ENCODE results near the gene CCBE1. TPM values are rescaled to one million over a fixed set of nuclear protein-coding genes. Genes with fewer than 3 reads are reported as not detected.
"Not testable (repeated sequence)": the region's sequence is repeated elsewhere in the genome, so short reads cannot be mapped to it uniquely, and the experiment has no call there.

CCBE1 gene
- total RNA-seq, 1 experiment from 2014 or later: 7.2 TPM

DNA sequence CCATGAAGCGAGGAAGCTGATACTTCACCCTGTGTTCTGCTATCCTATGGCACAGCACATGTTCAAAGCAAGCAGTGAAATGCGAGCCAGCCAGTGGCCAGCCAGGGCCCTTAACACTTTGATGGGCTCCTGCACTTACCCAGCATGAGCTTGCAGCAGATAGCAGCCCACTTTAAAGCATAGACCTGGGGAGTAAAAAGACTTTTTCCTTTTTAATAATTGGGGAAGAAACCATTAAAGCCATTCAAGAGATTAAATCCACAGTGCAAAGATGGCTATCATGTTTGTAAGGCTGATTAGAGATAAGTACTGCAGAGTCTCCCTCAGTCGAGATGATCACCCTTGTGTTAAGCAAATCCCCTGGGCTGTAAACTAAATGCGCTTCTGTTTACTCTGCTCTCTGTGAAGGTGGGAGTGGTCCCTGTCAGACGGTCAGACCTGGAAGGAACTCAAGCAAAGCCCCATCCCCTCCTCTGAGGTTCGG lies 15.7 kb downstream of the CCBE1 start:
- no peak for DNase-seq (ENCODE audit: low read depth)

DNA sequence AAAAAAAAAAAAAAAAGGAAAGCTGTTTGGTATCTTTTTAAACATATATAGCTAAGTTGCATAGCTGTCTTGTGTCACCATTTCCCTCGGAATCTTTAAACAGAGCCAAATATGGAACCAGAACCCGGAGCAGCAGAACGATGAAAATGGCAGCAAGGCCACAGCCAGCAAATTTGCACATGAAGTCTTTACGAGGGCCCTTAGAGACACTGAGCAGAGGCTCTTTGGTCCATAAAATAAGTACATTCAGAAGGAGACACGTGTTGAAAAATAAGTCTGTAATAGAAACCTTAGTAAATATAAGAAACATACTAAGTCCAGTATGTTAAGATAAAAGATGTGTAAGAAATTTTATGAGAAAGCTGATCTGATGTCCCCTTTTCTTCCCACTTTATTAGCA lies 16.2 kb downstream of the CCBE1 start:
- no peak for DNase-seq (ENCODE audit: low read depth)

DNA sequence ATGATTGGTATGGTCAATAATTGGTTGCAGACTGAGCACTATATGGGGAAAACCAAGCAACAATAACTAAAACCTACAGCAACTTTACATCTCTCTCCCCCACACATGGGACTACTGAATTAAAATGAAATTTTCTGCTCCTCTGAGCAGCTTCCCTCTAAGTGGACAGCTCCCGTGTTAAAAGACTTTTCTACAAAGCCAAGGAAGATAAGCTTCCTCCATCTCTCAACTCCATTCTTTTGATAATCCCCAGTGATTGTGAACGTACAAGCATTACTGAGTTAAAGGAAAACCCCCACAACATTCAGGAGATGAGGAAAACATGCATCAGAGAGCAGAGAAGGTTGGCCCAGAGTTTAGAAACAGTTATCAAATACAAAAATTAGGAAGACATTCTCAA lies 21.9 kb downstream of the CCBE1 start:
- DNase-seq (ENCODE audit: low read depth): no peak

DNA sequence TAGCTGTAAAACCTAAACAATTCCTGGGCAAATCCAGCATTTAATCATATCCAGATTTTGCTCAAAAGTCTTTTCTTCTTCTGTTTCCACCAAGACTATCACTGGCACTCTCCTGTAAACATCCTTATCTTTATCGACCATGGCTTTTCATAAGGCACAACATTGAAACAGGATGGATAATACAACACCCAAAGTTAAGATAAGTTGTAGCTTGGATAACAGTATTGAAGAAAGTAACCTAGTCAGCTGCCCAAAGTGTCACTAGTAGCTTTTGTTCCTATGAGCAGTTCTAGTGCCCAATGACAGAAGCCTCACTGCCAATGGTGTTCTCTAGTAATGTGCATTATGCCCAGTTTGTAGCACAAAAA lies 22.3 kb downstream of the CCBE1 start:
- DNase-seq (ENCODE audit: low read depth): no peak

DNA sequence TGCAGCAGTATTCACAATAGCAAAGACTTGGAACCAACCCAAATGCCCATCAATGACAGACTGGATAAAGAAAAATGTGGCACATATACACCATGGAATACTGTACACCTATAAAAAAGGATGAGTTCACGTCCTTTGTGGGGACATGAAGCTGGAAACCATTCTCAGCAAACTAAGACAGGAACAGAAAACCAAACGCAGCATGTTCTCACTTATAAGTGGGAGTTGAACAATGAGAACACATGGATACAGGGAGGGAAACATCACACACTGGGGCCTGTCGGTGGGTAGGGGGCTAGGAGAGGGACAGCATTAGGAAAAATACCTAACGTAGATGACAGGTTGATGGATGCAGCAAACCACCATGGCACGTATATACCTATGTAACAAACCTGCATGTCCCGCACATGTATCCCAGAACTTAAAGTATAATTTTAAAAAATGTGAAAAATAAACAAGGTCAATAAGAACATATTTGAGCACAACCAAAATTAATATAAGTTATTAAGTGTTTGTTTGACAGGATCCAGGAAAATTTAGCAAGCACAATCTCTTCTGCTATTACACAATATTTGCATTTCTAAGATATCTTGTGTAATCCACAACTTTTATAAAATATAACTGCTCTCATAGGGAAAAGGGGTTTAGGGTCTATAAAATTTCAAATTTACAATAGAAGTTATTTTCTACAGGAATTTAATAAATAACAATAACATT lies 22.9 kb downstream of the CCBE1 start:
- no peak for DNase-seq (ENCODE audit: low read depth)

DNA sequence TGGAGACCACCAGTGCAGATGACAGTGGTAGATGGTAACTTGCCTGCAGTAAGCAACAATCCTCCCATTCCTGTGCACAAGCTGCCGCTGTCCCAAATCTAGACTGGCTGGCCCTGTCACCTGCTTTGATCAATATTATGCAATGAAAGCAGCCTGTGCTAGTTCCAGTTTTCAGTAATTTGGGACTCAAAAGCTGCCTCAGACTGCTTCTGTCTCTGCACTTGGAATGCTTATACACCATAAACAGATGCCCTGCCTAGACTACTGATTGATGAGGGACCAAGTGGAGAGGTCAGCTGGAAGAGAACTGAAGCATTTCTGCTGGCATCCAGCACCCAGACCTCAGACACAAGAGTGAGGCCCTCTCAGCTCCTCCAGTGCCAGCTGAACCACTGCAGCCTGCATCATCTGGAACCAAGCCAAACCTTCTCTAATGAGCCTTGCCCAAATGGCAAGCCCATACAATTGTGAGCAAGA lies 24.9 kb downstream of the CCBE1 start:
- DNase-seq (ENCODE audit: low read depth): peak; percentile 78

DNA sequence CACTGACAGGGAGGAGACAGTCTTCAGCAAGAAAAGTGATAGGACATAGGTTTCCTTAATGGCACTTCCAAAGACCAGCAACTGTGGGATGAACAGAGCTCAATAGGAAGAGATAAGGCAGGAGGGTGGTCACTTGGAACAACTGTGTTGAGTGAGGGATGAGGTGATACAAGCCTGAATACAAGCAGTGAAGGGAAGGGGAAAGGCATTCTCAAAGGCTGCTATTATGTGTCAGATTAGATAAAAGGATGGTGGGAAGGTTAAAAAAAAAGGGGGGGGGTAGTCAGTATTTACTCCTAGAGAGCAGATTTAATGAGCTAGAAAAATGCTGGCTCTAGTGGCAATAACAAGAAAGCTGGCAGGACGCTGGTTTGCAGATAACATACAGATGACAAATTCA lies 25.7 kb downstream of the CCBE1 start:
- no peak for DNase-seq (ENCODE audit: low read depth)

DNA sequence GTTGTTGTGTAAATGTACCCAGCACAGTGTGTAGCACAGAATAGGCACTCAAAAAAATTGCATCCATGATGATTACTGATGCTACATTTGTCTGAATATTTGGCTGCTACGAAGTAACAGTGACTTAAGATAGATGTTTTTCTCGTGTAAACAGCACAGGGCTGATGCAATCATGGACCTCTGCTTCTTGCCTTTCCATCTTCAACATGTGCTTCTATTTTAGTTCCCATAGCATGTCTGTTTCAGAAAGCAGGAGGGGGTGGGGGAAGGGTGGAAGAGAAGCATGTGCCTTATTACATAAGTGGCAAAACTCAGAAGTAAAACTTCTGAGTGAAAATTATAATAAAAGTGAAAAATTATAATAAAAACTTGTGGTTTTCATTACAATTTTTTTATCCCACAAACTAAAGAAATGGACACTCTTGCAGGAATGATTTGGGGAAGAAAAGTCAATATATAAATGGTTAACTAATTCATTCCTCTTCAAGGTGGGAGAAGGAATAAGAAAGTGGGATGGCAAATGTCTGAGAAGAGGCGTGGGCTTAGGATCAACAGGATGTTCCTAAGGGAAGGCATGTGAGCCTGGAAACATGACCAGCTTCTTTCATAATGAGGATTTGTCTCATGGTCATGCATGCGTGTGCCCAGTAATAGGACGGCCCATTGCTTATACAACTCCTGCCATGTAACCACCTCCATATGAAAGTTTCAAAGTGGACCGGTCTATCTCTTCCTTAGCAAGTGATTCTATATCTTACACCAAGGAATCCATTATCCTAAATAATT lies 27.2 kb downstream of the CCBE1 start:
- no peak for DNase-seq (ENCODE audit: low read depth)

DNA sequence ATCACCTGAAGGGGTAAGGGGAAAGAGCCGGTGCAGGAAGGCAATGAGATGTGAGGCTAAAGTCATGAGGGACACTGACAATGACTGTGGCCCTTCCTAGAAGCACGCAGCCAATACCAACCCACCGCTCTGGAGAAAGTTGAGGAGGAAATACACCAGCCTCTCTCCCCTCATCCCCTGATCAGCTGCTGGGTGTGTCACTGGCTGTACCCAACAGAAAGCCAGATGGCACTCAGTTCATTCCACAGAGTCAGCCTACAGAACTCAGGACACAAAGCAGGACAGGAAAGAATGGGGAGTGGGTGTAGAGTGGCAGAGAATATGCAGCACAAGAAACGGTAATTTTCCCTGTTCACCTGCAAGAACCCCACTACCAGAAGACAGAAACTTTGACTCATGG lies 29.7 kb downstream of the CCBE1 start:
- no peak for DNase-seq (ENCODE audit: low read depth)

DNA sequence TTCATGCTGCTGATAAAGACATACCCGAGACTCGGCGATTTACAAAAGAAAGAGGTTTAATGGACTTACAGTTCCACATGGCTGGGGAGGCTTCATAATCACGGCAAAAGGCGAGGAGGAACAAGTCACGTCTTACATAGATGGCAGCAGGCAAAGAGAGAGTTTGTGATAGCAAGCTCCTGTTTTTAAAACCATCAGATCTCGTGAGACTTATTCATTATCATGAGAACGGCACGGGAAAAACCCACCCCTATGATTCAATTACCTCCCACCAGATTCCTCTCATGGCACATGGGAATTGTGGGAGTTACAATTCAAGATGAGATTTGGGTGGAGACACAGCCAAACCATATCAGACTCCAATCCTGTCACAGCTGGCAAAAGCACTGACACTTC lies 31.2 kb downstream of the CCBE1 start:
- not testable (repeated sequence) for DNase-seq (ENCODE audit: low read depth)

DNA sequence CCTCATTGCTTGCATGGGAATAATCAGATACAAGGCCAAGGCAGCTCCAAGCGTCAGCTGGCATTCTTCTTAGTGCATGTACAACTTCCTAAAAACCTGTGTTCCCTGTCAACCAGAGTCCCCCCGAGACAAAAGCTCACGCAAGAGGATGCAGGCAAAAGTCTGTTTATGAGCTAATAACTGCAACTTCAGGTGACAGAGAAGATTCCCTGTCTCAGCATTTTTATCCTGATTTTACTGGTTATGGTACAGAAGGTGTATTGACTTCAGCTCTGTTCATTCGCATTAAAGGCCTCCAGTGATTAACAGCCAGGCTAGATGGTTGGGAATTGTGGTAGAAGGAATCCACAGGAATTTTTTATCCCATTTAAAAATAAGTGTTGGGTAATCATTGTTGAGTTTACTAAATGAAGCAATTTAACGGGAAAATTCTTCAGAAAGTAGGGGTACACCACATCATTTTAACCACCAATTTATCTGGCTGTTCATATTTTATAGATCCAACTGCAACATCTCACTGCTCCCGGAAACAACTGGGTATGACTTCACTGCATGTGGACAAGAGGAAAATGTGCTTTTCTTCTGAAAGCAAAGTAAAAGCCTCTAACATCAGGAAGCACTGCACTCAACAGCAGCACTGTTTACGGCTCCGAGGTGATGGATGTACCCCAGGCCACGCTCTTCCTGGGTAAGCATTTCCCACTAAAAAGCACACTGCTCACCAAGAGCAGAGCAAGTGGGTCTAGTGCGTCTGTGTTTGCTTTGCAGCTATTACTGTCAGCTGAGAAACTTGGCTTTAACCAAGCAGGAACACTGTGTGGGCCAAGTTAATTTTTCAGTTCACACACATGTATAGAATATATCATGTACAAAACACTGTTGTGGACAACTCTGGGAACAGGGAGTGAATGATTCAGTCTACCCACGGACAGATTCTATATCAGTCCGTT lies 31.9 kb downstream of the CCBE1 start:
- peak; percentile 52 for DNase-seq (ENCODE audit: low read depth)

DNA sequence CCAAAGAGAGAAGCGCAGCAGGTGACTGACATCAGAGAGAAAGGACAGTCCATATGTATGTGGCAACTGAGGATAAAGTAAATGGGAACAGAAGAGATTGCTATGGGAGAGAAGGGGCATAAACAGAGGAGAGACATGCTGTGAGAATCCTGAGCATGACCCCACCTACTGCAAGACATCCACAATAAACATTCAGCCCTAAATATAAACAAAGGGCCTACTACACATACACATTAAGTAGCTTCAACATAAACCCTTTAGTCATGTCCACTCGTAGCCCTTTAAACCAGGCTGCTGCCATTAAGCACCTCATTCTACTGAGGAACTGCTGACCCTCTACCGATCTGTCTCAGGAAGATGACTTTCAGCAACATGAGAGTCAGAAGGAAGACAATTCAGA lies 32.9 kb downstream of the CCBE1 start:
- DNase-seq (ENCODE audit: low read depth): no peak

DNA sequence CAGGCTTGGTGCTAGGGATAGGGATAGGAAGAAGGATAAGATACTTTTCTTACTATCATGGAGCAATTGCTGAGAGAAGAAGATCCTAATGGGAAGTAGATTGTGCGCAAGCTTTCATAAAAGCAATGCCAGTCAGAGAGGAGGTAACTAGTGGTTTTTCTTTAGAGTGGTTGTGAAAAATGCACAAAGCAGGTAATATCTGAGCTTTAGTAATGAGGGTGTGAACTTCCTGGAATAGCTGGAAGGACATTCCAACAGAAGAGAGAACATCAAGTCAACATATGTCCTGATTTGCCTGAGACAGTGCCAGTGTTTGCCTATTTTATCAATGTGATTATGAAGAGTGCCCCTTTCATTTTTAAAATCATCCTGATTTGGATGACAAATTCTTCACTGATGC lies 34.1 kb downstream of the CCBE1 start:
- DNase-seq (ENCODE audit: low read depth): no peak

DNA sequence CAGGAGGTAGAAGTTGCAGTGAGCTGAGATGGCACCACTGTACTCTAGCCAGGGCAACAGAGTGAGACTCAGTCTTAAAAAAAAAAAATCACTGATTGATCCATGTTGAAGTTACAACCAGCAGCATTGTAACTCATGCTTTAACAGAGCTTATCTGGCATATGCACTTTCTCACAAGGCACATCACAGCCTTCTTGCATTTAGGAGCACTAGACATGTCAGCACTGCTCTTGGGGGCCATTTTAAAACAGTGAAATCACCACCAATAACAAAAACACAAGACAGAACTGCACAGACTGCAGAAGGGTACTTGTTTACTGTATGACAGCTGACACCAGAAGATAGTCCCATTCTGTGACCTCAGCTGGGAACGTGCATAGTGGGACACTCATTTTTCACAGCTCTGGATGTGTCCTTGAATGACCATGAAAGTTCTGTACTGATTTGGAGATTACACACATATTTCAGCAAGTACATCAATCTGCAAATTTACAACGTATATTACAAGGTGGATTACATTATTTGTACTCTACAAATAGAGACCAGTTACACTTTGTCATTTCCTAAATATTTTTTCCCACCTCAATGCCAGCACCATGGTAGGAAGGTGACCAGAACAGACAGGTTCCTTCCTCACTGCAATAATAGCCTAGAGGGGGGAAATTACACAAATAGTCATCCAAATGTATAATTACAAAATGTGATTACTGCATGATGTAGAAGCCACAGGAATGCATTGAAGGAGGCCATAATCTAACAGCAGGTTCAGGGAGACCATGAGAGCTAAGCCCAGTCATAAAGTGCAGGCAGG lies 35.1 kb downstream of the CCBE1 start:
- peak; percentile 91 for DNase-seq (ENCODE audit: low read depth)

DNA sequence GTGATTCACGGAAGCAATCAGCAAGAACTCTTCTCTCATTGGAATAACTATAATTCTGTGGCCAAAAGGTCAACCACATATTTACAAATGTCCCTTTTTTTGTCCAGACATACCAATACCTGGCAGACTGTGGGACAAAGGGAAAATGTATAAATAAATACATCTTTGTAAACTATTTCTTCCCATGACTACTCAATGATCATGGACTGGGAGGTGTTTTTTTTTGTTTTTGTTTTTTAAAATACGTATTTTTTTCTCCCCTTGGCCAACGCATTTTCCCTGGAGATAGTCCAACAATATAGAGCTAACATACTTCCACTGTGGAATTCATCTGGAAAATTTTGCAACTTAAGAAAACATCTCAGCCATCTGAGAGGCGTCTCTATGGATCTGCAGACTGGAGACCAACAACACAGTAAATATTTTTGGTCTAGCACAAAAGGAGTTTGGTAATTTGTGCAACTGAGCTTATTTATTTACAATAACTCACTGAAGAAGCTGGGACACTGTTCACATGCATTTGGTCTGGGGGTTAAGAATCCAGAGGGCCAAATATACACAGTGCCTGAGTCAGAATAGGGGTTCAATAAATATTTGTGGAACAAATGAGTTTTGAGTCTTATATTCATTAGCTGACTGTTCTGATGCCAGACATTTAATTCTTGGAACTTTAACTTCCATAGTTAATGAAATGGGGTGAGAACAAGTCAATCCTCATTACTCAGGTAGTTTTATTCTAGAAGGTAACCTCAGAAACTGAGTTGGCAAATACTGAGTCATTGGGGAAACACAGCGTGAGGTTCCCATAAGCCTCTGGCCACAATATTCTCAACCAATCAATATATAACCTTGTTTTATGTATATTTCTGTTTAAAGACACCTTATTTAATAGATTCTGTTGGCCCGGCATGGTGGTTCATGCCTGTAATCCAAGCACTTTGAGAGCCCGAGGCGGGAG lies 36.2 kb downstream of the CCBE1 start:
- DNase-seq (ENCODE audit: low read depth): peak; percentile 55

DNA sequence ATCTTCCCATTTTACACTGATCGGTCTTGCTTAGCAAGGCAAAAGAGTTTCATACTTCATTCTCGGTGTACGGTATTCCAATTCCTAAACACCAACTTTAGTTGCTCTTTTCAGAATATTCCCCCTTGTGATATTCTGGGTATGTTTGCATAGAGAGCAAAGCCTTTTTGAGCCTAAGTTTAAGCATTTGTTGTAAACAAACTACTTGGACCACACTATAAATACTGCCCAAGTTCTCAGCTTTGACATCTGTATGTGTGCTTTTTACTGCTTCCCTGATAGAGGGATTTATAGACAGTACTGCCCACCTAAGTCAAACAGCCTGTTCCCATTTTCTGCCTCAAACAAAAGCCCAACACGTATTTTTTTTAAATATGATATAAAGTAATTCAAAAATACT lies 36.9 kb downstream of the CCBE1 start:
- no peak for DNase-seq (ENCODE audit: low read depth)

DNA sequence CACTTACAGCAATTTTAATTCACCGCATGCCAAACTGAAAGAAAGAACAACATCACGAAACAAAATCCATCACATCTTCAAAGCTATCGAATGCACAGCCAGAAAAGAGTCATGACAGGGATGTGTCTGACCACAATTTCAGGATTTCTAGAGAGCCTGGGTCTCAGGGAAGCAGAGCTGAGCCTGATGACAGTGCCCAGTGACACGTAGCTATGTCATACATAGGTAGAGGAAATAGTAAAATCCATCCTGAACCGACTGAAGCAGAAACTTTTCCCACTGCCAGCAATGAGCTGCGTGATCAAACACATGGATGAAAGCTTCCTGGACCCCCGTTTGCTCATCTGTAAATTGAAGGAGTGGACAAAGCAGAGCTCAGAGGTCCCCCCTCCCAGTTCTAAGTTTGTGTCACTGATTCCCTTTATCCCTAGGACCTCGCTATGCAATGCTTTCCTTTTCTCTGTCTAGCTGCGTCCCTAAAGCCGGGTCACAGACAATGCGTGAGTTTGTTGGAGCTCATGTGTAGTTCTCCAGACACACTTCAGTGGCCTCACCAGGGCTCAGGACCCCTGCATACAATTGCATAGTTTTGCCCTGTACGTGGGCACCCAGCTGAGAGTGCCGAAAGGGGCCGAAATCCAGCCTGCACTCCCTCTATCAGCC lies 37.6 kb downstream of the CCBE1 start:
- DNase-seq (ENCODE audit: low read depth): peak; percentile 59

DNA sequence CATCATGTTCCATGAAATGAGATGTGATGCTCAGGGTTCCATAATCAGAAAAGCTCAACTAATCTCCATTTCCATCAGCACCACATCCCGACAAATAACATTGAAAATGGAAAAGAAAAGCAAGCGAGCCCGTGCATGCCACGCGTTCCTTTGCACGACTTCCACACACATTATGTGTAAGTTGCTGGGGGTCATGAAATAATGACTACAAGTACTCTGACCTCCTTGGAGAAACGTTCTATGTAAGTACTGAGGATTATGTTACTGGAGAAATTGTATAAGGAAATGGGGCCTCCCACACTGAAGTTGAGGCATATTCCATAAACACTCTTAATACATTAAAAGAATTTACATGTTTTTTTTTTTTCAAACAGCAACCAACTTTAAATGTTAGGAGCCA lies 38.3 kb downstream of the CCBE1 start:
- no peak for DNase-seq (ENCODE audit: low read depth)

DNA sequence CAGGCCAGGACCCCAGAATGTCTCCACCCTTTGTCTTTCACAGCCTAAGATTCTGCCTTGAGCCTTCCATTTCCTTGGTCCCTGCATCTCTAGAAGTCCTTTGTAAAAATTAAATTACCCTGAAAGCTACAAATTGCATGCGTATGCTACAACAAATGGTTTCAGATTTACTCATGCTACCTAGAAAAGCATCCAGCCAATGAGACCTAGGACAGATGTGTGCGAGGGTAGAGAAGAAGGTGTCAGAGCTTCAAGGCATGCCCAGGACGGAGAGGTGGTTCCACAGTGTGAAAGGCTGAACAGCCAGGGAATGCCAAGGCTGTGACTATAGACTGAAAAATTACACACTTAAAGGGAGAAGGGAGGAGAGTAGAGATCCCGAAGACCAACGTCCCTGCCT lies 40.2 kb downstream of the CCBE1 start:
- DNase-seq (ENCODE audit: low read depth): no peak
